ENCODE results near the gene KCNQ5. TPM values are rescaled to one million over a fixed set of nuclear protein-coding genes. Genes with fewer than 3 reads are reported as not detected.

KCNQ5 gene
- total and polyA plus RNA-seq, 10 of the 15 experiments (the other 5 are each of a cell fraction or from before 2014, with no cell fraction given): 0.60 to 16.2 (median 3.2) TPM

GRCh38 chr6:72844614-72845013 is 222.8 kb downstream of the KCNQ5 start:
- no peaks in the 10 kb centered on the region for H3K36me3 ChIP-seq (ENCODE audit: control insufficient read depth in 2 of 2, insufficient read depth in 2 of 2, low read length in 1 of 2)
- H3K79me2 ChIP-seq (ENCODE audit: control insufficient read depth, insufficient read depth, low read length): no peaks in the 10 kb centered on the region
- H3K4me3 ChIP-seq: no peak overlapping the region
- ChIA-PET SMC1A (ENCODE audit: uncharacterized antibody, unreplicated experiment) (interaction anchor here (0.7 to 1.5 kb wide), 5 partner anchors 9 to 922 kb away, joined by 3 to 5 read pairs (median 3); no protein-coding TSS in a partner anchor), CTCF (interaction anchor here (1.2 kb wide), 1 partner anchor 8 kb away, joined by 3 read pairs; no protein-coding TSS in a partner anchor), RAD21 (ENCODE audit: unreplicated experiment) (no interaction called here), POLR2A (no interaction called here)
- intact Hi-C loops (cut with micrococcal nuclease; ENCODE audit: unreplicated experiment): no loop called here
- ATAC-seq (no peak), FAIRE-seq (no peak), DNase-seq (ENCODE audit: low read depth, low spot score) (no peak)
- H3K9me3 ChIP-seq (replicated peaks; ENCODE audit: control insufficient read depth, insufficient read depth, low read length): no peaks in the 10 kb centered on the region; the same call in 1 of the 3 replicates
- no peaks in the 10 kb centered on the region for H3K4me1 ChIP-seq (ENCODE audit: control insufficient read depth, insufficient read depth, low read length)
- H3K4me2 ChIP-seq (ENCODE audit: control insufficient read depth, insufficient read depth): no peak overlapping the region
- no TSS peak for BruUV-seq (replicated peaks)
- no peaks in the 10 kb centered on the region for H3K27me3 ChIP-seq (replicated peaks in 1 of 2; ENCODE audit: control insufficient read depth in 2 of 2, insufficient read depth in 2 of 2, low read length in 1 of 2)
- no peaks in the 10 kb centered on the region for H4K20me1 ChIP-seq (ENCODE audit: control insufficient read depth, insufficient read depth)
- in situ Hi-C loops (cut with MboI): no loop called here
- no peak overlapping the region for H2AFZ ChIP-seq (ENCODE audit: control insufficient read depth, low read depth, low read length)
- TF ChIP-seq FOXK2 (IDR thresholded peaks at IDR 0.05) (no peak), EGR1 (IDR thresholded peaks at IDR 0.05; ENCODE audit: borderline replicate concordance in 1 of 2, low read depth in 2 of 2, low read length in 2 of 2) (no peak), RCOR1 (conservative IDR thresholded peaks at IDR 0.05; ENCODE audit: low read depth, low read length) (no peak), YY1 (IDR thresholded peaks at IDR 0.05; ENCODE audit: low read depth, low read length) (no peak), USF2 (IDR thresholded peaks at IDR 0.05; ENCODE audit: borderline replicate concordance, low read depth, low read length) (no peak), RFX5 (IDR thresholded peaks at IDR 0.05; ENCODE audit: low read depth, low read length) (no peak), MTA2 (IDR thresholded peaks at IDR 0.05; ENCODE audit: low read depth) (no peak), CREB1 (IDR thresholded peaks at IDR 0.05; ENCODE audit: low read depth) (no peak), RBBP5 (conservative IDR thresholded peaks at IDR 0.05) (no peak), STAT3 (IDR thresholded peaks at IDR 0.05; ENCODE audit: low read depth, low read length) (no peak)
- 94% methylated on average over 4 of the region's 4 CpGs for WGBS (ENCODE audit: insufficient coverage, insufficient replicate concordance, low lambda C conversion rate, missing lambda C conversion rate)
- no peak overlapping the region for H3K9ac ChIP-seq (ENCODE audit: control insufficient read depth, insufficient read depth, low read length)
- H3K27ac ChIP-seq (ENCODE audit: control insufficient read depth, insufficient read depth): no peak overlapping the region

Measured in GM12878 (cell line).